UCSD-AML1 (cell line): ENCODE data around the gene PRR29.
A peak's percentile ranks its signal among the peaks of the same experiment; 100 is the strongest.

Experiments
- DNase-seq: peaks from one replicate; lab custom pipeline; 2025; ENCODE audit not compliant: unreplicated experiment; lab: John Stamatoyannopoulos, UW

The PRR29 gene

GRCh38 chr17:63998050-63998720 is at the start of gene PRR29:
PRR29 (plus strand) TSS chr17:63998351; CDS start chr17:63998365, 14 bp downstream.
- DNase-seq: peak; percentile 91

- DNase-seq: no peak
Observed at GRCh38 chr17:63948521-63948920, 49.6 kb upstream of the PRR29 start.

- DNase-seq: no peak
Observed at GRCh38 chr17:63949576-63950250, 48.4 kb upstream of the PRR29 start.

- DNase-seq: no peak
Observed at GRCh38 chr17:63950940-63951907, 46.9 kb upstream of the PRR29 start.

- DNase-seq: peak; percentile 64
Observed at GRCh38 chr17:63954402-63955063, 43.6 kb upstream of the PRR29 start.

GRCh38 chr17:63955232-63955631 is 42.9 kb upstream of the PRR29 start:
- DNase-seq: no peak

- DNase-seq: no peak
Observed at GRCh38 chr17:63955791-63956190, 42.4 kb upstream of the PRR29 start.

- DNase-seq: no peak
Observed at GRCh38 chr17:63956296-63956920, 41.7 kb upstream of the PRR29 start.

GRCh38 chr17:63960006-63960405 is 38.1 kb upstream of the PRR29 start:
- DNase-seq: no peak

- DNase-seq: no peak
Observed at GRCh38 chr17:63960430-63960829, 37.7 kb upstream of the PRR29 start.

- no peak for DNase-seq
Observed at GRCh38 chr17:63961355-63962212, 36.6 kb upstream of the PRR29 start.

- DNase-seq: no peak
Observed at GRCh38 chr17:63962298-63962744, 35.8 kb upstream of the PRR29 start.

GRCh38 chr17:63963123-63963522 is 35.0 kb upstream of the PRR29 start:
- DNase-seq: no peak

- DNase-seq: no peak
Observed at GRCh38 chr17:63966646-63967264, 31.4 kb upstream of the PRR29 start.

- DNase-seq: no peak
Observed at GRCh38 chr17:63967953-63968352, 30.2 kb upstream of the PRR29 start.

- no peak for DNase-seq
Observed at GRCh38 chr17:63969278-63969677, 28.9 kb upstream of the PRR29 start.

GRCh38 chr17:63972796-63973195 is 25.4 kb upstream of the PRR29 start, which contains the start of gene SCN4A:
SCN4A (minus strand) TSS chr17:63972918; CDS start chr17:63972841, 77 bp downstream.
- DNase-seq: no peak

GRCh38 chr17:63973247-63973646 is 24.9 kb upstream of the PRR29 start:
- no peak for DNase-seq
